T-cell (primary cell): ENCODE data around the gene KLF13. TPM values are rescaled to one million over a fixed set of nuclear protein-coding genes. Genes with fewer than 3 reads are reported as not detected.

Source experiments
- ATAC-seq, 4 experiments: fragments of 200-7000 bp in 3 of 4; fragments of 150-1000 bp in 1 of 4; cut with Tn5 transposase; replicated peaks in 1 of 4; 1 replicate in 3 of 4; 2 replicates in 1 of 4; pipeline ENCODE4 v1.10.0; 2021; ENCODE audit warnings: moderate library complexity in 3 of 4, mild to moderate bottlenecking in 2 of 4, moderate number of reproducible peaks in 1 of 4
- CTCF ChIA-PET, 2 donors: fragments of 300-600 bp; sonication (Branson Sonifier 250); formaldehyde crosslinking; loops; one replicate each; lab custom pipeline; 2022; ENCODE audit warnings: antibody characterized with exemption in 2 of 2; lab: Charles Lee
- POLR2A ChIA-PET, 2 donors: fragments of 300-600 bp; sonication (Branson Sonifier 250); formaldehyde crosslinking; loops; one replicate each; lab custom pipeline; 2022; ENCODE audit warnings: antibody characterized with exemption in 2 of 2; lab: Charles Lee
- DNase-seq, 35 experiments: peaks; one replicate each; pipeline versions ENCODE4 v3.0.0 to v3.0.0-alpha.2; 2013 to 2023
- H3K27ac ChIP-seq: one replicate; pipeline ENCODE4 v1.5.1; 2013; ENCODE audit warnings: low read length
- H3K27me3 ChIP-seq, 2 experiments: replicated peaks in 1 of 2; 1 replicate in 1 of 2; 2 replicates in 1 of 2; pipeline versions ENCODE4 v1.6.1 to v1.7.0; 2013; ENCODE audit warnings: low read length in 1 of 2, mixed read lengths in 1 of 2; ENCODE audit not compliant: control insufficient read depth in 2 of 2, insufficient read depth in 2 of 2; ENCODE audit errors: extremely low read depth in 1 of 2
- H3K36me3 ChIP-seq, 2 donors: 1 replicate in 1 of 2; 2 replicates in 1 of 2; pipeline versions ENCODE4 v1.6.1 to v1.7.0; 2013; ENCODE audit warnings: low read length in 1 of 2; ENCODE audit not compliant: control insufficient read depth in 2 of 2, insufficient read depth in 1 of 2; ENCODE audit errors: extremely low read depth in 1 of 2
- H3K4me1 ChIP-seq, 2 experiments: 1 replicate in 1 of 2; 2 replicates in 1 of 2; pipeline versions ENCODE4 v1.6.1 to v1.7.0; 2013; ENCODE audit warnings: low read length in 2 of 2, mixed read lengths in 1 of 2; ENCODE audit not compliant: insufficient read depth in 2 of 2, control insufficient read depth in 1 of 2; ENCODE audit errors: extremely low read depth in 1 of 2
- H3K4me3 ChIP-seq, 2 donors: 1 replicate in 1 of 2; 2 replicates in 1 of 2; pipeline versions ENCODE4 v1.5.1 to v1.7.0; 2013; ENCODE audit warnings: mild to moderate bottlenecking in 2 of 2, low read length in 1 of 2, moderate library complexity in 1 of 2; ENCODE audit not compliant: control insufficient read depth in 1 of 2; ENCODE audit errors: extremely low read depth in 1 of 2
- H3K9me3 ChIP-seq: 2 replicates; pipeline ENCODE4 v1.7.0; 2013
- H3K27ac Mint-ChIP-seq, 2 donors: one replicate each; pipeline ENCODE4 v1.8.0; 2020 to 2021; ENCODE audit warnings: mild to moderate bottlenecking in 2 of 2, mixed read lengths in 2 of 2
- H3K27me3 Mint-ChIP-seq, 2 donors: one replicate each; pipeline ENCODE4 v1.8.0; 2021 to 2022; ENCODE audit warnings: mixed read lengths in 2 of 2
- H3K36me3 Mint-ChIP-seq: one replicate; pipeline ENCODE4 v1.8.0; 2021; ENCODE audit warnings: mixed read lengths
- H3K4me1 Mint-ChIP-seq, 3 donors: one replicate each; pipeline ENCODE4 v1.8.0; 2020 to 2022; ENCODE audit warnings: mixed read lengths in 3 of 3, mild to moderate bottlenecking in 1 of 3
- H3K4me3 Mint-ChIP-seq, 3 donors: one replicate each; pipeline ENCODE4 v1.8.0; 2020 to 2022; ENCODE audit warnings: mild to moderate bottlenecking in 3 of 3, mixed read lengths in 3 of 3, moderate library complexity in 3 of 3
- H3K9me3 Mint-ChIP-seq, 3 donors: one replicate each; pipeline ENCODE4 v1.8.0; 2020 to 2022; ENCODE audit warnings: mixed read lengths in 3 of 3
- WGBS: methylation state at CpG from one replicate; pipeline ENCODE4 v1.1.5; 2013; ENCODE audit warnings: missing lambda C conversion rate; ENCODE audit not compliant: insufficient coverage; 5-methylcytosine and 5-hydroxymethylcytosine counted together
- total RNA-seq, 35 experiments: library from RNA in 6 of 35; stranded (reverse) in 6 of 35; fragments of 120-200 nt in 1 of 35; gene quantifications; one replicate each; pipeline versions ENCODE4 v1.2.1 to v1.2.4 and lab custom pipeline; 2013 to 2026

KLF13 gene
- total RNA-seq, 5 donors from 2014 or later (not counting 1 experiment from before 2014, with no cell fraction given), result 218 to 327 (median 288) TPM

DNA sequence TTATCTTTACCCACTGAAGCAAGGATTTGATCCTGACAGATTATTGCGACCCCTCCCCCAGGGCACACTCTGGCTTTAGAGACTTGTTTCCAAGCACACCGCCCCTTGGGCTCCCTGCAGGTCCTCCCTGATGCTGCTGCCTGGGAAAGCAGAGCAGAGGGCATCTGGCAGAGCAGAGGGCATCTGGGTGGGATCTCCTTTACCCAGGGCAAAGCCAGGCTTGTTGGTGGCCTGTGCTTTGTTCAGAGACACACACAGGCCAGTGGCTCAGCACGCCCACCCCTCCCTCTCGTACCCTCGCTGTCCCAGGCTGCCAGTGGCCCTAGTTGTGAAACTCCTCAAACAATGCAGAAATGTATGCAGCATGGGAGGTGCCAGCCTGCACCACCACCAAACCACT, 4.8 kb downstream of the KLF13 start:
- H3K4me1 ChIP-seq, result peaks cover 62 to 75% of the 10 kb centered on the region in 2 experiments
- 25% methylated on average over 5 of the region's 5 CpGs for WGBS
- peaks cover 22% of the 10 kb centered on the region for H3K36me3 Mint-ChIP-seq
- CTCF ChIA-PET, result no interaction called here
- H3K4me1 Mint-ChIP-seq, result peaks cover 73 to 78% (median 77%) of the 10 kb centered on the region in 3 donors
- no peaks in the 10 kb centered on the region for H3K9me3 ChIP-seq
- H3K27ac ChIP-seq, result peak overlapping the region; percentile 80
- H3K27me3 Mint-ChIP-seq, result no peaks in the 10 kb centered on the region
- ATAC-seq, result no peak
- no peaks in the 10 kb centered on the region for H3K9me3 Mint-ChIP-seq
- H3K4me3 Mint-ChIP-seq, result peak overlapping the region; percentile 94 to 99 (median 96)
- H3K27me3 ChIP-seq, result no peaks in the 10 kb centered on the region
- DNase-seq, result no peak
- peaks cover 5 to 16% of the 10 kb centered on the region in 2 donors for H3K36me3 ChIP-seq
- H3K4me3 ChIP-seq, result peak overlapping the region in 1 of 2 donors; percentile 76
- POLR2A ChIA-PET, result no interaction called here
- peak overlapping the region; percentile 94 to 99 for H3K27ac Mint-ChIP-seq

DNA sequence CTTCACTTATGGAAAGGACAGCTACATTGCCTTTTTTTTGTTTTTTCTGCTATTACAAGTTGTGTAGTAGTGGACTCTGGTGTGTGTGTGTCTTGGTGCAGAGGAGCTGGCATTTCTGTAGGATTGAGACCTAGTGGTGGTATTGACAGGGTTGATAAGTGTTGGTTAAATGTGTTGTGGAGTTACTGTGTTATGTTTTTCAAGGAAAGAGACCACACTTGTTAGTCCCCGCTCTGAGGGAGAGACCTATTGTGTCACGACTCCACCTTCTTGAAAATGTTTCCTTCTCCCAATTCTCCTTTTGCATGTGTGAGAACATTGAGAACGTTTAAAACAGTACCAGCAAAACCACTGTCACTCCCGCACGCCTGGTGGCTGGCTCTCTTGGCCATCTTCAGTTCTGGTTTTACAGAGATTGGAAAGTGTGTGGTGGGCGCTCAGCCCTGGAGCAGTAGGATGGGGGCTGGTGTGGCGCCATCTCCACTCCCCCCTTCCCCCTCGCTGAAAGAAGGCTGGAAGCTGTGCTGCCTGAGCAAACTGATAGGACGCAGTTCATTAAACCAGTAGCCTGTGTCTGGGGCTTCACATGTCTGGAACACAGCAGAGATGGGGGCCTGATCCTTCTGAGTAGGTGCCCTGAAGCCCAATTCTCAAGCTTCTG, 5.5 kb downstream of the KLF13 start:
- Histone ChIP-seq H3K36me3 (peaks cover 5 to 24% of the 10 kb centered on the region in 2 donors), H3K4me1 (peaks cover 67 to 82% of the 10 kb centered on the region in 2 experiments), H3K27ac (peak overlapping the region; percentile 80), H3K4me3 (peak overlapping the region; percentile 30 to 76), H3K27me3 (no peaks in the 10 kb centered on the region), H3K9me3 (no peaks in the 10 kb centered on the region)
- CTCF ChIA-PET, result interaction anchor here (0.8 to 1.0 kb wide), 2 partner anchors 27 to 161 kb away, joined by 3 to 4 read pairs; no protein-coding TSS in a partner anchor
- no peak for DNase-seq
- peaks cover 81 to 85% (median 84%) of the 10 kb centered on the region in 3 donors for H3K4me1 Mint-ChIP-seq
- H3K4me3 Mint-ChIP-seq, result peak overlapping the region; percentile 94 to 99 (median 96)
- no peak for ATAC-seq
- peaks cover 22% of the 10 kb centered on the region for H3K36me3 Mint-ChIP-seq
- no peaks in the 10 kb centered on the region for H3K9me3 Mint-ChIP-seq
- H3K27ac Mint-ChIP-seq, result peak overlapping the region; percentile 94 to 99
- WGBS, result 89% methylated on average over 1 of the region's 9 CpGs
- H3K27me3 Mint-ChIP-seq, result no peaks in the 10 kb centered on the region
- POLR2A ChIA-PET, result interaction anchor here in 1 of 2 donors (0.6 kb wide), 1 partner anchor 52 kb away, joined by 3 read pairs; no protein-coding TSS in a partner anchor

DNA sequence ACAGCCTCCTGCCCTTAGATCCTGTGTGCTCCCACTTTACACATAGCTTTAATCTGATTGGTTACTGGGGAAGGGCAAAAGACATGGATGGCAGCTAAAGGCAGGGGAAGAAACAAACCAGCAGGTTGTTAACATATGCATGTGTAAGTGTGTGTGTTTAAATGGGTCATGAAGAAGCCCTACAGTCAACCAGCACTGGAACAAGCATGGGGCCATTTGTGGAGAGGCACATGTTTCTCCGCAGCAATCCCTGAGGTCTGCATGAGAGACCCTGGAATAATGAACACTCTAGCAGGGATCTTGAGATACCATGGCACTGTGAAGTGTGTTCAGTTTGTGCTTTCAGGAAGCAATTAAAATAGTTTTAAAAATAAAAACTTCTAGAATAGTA, 6.0 kb downstream of the KLF13 start:
- H3K4me3 Mint-ChIP-seq, result peak overlapping the region; percentile 94 to 99 (median 96)
- POLR2A ChIA-PET, result interaction anchor here in 1 of 2 donors (0.6 kb wide), 1 partner anchor 51 kb away, joined by 3 read pairs; no protein-coding TSS in a partner anchor

DNA sequence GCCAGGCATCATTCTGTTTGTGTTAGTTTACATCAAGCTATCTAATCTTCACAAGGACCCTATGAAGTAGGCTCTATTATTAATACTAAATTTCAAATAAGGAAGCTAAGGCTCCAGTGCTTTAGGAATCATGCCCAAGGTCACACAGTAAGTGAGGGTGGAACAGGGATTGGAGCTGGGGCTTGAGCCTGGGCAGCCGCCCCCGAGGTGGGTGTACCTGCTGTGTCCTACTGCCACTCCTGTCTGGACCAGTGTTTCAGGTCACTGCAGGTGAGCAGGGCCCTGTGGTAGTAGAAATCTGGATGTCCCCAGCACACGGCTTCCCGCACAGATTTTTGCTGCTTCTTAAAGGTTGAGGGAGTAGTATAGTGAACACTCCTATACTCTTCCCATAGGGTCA, 6.5 kb downstream of the KLF13 start:
- WGBS, result no CpG with 5 or more reads among the region's 4 CpGs
- ChIA-PET POLR2A (no interaction called here), CTCF (interaction anchor here (0.5 to 1.0 kb wide), 4 partner anchors 26 to 160 kb away, joined by 3 to 4 read pairs (median 3); no protein-coding TSS in a partner anchor)
- peak overlapping the region in 2 of 3 donors; percentile 94 to 96 for H3K4me3 Mint-ChIP-seq
- peaks cover 90 to 95% (median 94%) of the 10 kb centered on the region in 3 donors for H3K4me1 Mint-ChIP-seq
- H3K27ac Mint-ChIP-seq, result peak overlapping the region; percentile 36 to 94
- ATAC-seq (no peak), DNase-seq (no peak)
- peaks cover 22% of the 10 kb centered on the region for H3K36me3 Mint-ChIP-seq
- H3K9me3 ChIP-seq, result no peaks in the 10 kb centered on the region
- H3K9me3 Mint-ChIP-seq, result no peaks in the 10 kb centered on the region
- H3K27me3 Mint-ChIP-seq, result no peaks in the 10 kb centered on the region
- H3K4me1 ChIP-seq, result peaks cover 77 to 92% of the 10 kb centered on the region in 2 experiments
- H3K27me3 ChIP-seq, result no peaks in the 10 kb centered on the region
- peaks cover 5 to 29% of the 10 kb centered on the region in 2 donors for H3K36me3 ChIP-seq
- H3K27ac ChIP-seq, result peak overlapping the region; percentile 80
- no peak overlapping the region for H3K4me3 ChIP-seq

More for the DNA sequence above, 6.0 kb downstream of the KLF13 start:
- ATAC-seq (no peak), DNase-seq (no peak)
- H3K4me3 ChIP-seq, result peak overlapping the region in 1 of 2 donors; percentile 30
- H3K4me1 ChIP-seq, result peaks cover 72 to 87% of the 10 kb centered on the region in 2 experiments
- H3K36me3 ChIP-seq, result peaks cover 5 to 29% of the 10 kb centered on the region in 2 donors
- Mint-ChIP-seq H3K27me3 (no peaks in the 10 kb centered on the region), H3K4me1 (peaks cover 86 to 90% (median 90%) of the 10 kb centered on the region in 3 donors), H3K27ac (peak overlapping the region; percentile 94 to 99), H3K36me3 (peaks cover 22% of the 10 kb centered on the region), H3K9me3 (no peaks in the 10 kb centered on the region)
- no peaks in the 10 kb centered on the region for H3K27me3 ChIP-seq
- peak overlapping the region; percentile 80 for H3K27ac ChIP-seq
- CTCF ChIA-PET, result interaction anchor here (0.7 to 1.0 kb wide), 3 partner anchors 27 to 161 kb away, joined by 3 to 4 read pairs (median 3); no protein-coding TSS in a partner anchor
- no peaks in the 10 kb centered on the region for H3K9me3 ChIP-seq
- WGBS, result no CpG with 5 or more reads among the region's 1 CpG

DNA sequence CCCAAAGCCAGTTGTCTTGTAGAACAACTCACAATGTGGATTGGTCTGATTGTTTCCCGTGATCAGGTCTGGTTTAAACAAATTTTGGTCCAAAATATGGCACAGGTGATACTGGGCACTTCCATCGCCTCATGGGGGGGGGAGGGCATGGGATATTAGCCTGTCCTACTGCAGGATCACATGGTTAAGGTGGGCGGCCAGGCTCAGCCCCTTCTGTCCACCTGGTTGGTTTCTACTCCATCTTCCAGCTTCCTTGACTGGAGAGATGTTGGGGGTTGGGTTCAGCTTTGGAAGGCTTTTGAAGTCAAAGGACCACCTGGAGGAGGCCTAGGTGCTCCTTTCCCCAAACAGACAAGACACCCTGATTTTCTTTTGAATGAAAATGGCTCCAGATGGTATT, 7.2 kb downstream of the KLF13 start:
- Mint-ChIP-seq H3K4me1 (peaks cover 95 to 99% (median 97%) of the 10 kb centered on the region in 3 donors), H3K36me3 (peaks cover 19% of the 10 kb centered on the region), H3K27ac (peak overlapping the region; percentile 23 to 96), H3K9me3 (no peaks in the 10 kb centered on the region), H3K4me3 (peak overlapping the region in 1 of 3 donors; percentile 94), H3K27me3 (no peaks in the 10 kb centered on the region)
- H3K4me3 ChIP-seq, result peak overlapping the region in 1 of 2 donors; percentile 25
- DNase-seq, result no peak
- ATAC-seq, result no peak
- no CpG with 5 or more reads among the region's 3 CpGs for whole genome bisulfite sequencing
- peaks cover 84 to 98% of the 10 kb centered on the region in 2 experiments for H3K4me1 ChIP-seq
- no peaks in the 10 kb centered on the region for H3K27me3 ChIP-seq
- CTCF ChIA-PET, result no interaction called here
- peak overlapping the region; percentile 80 for H3K27ac ChIP-seq
- peaks cover 5 to 29% of the 10 kb centered on the region in 2 donors for H3K36me3 ChIP-seq
- H3K9me3 ChIP-seq, result no peaks in the 10 kb centered on the region
- POLR2A ChIA-PET, result no interaction called here

DNA sequence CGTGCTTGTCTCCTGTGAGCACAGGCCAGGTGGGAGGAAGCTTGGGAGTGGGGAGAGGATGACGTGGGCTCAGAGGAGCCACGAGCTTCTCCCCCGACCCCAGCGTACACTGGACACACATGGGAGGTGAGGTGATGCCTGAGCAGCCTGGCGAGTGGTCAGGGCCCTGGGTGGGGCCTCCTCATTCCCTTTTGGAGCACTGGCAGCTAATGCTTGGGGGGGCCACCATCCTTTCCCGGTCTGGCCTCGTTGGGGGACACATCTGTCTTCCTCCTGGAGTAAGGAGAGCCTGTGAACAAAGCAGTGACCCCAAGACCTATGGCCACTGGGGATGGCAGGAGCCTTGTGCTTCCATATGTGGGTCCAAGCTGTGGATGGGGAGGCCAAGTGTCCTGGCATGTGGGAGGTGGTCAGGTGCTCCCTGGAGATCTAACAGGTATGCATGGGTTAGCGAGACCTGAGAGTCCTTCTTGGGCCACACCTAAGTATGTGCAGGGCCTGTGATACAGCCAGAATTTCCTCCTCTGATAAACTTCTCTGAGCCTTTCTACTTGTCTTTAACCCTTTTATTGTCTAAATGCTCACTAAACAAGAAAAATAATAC, 9.5 kb downstream of the KLF13 start:
- Mint-ChIP-seq H3K4me1 (peaks cover 97 to 100% (median 99%) of the 10 kb centered on the region in 3 donors), H3K36me3 (peaks cover 14% of the 10 kb centered on the region), H3K4me3 (peak overlapping the region; percentile 15 to 94 (median 39)), H3K27ac (peak overlapping the region; percentile 77 to 96), H3K9me3 (no peaks in the 10 kb centered on the region), H3K27me3 (no peaks in the 10 kb centered on the region)
- CTCF ChIA-PET, result interaction anchor here in 1 of 2 donors (0.9 kb wide), 1 partner anchor 152 kb away, joined by 3 read pairs; no protein-coding TSS in a partner anchor
- 67% methylated on average over 8 of the region's 9 CpGs for WGBS
- ATAC-seq, result no peak
- H3K4me1 ChIP-seq, result peaks cover 89 to 98% of the 10 kb centered on the region in 2 experiments
- H3K27me3 ChIP-seq, result no peaks in the 10 kb centered on the region
- no peak overlapping the region for H3K4me3 ChIP-seq
- POLR2A ChIA-PET, result no interaction called here
- DNase-seq, result no peak
- peaks cover 7 to 21% of the 10 kb centered on the region in 2 donors for H3K36me3 ChIP-seq
- H3K9me3 ChIP-seq, result no peaks in the 10 kb centered on the region
- H3K27ac ChIP-seq, result peak overlapping the region; percentile 99
